GM21717 (cell line): ENCODE data around the gene GPR55.
A peak's percentile ranks its signal among the peaks of the same experiment; 100 is the strongest.
"Not testable (repeated sequence)": the region's sequence is repeated elsewhere in the genome, so short reads cannot be mapped to it uniquely, and the experiment has no call there.

Experiments used
- ATAC-seq: cut with Tn5 transposase; IDR thresholded peaks from one replicate; pipeline ENCODE4 v1.9.1; 2021; ENCODE audit warnings: mild to moderate bottlenecking, moderate library complexity; ENCODE audit not compliant: unreplicated experiment

GPR55 gene

GRCh38 chr2:230936243-230936642 lies 11.2 kb upstream of the GPR55 start:
- ATAC-seq, result not testable (repeated sequence)

GRCh38 chr2:230935130-230935430 lies 10.0 kb upstream of the GPR55 start:
- ATAC-seq, result no peak

GRCh38 chr2:230934231-230935129 lies 9.4 kb upstream of the GPR55 start:
- ATAC-seq, result no peak

- ATAC-seq, result no peak
Observed at GRCh38 chr2:230933521-230934180, 8.6 kb upstream of the GPR55 start.

GRCh38 chr2:230932556-230933511 lies 7.8 kb upstream of the GPR55 start:
- no peak for ATAC-seq

- ATAC-seq, result no peak
Observed at GRCh38 chr2:230931556-230932231, 6.7 kb upstream of the GPR55 start.

GRCh38 chr2:230930928-230931555 lies 6.0 kb upstream of the GPR55 start:
- no peak for ATAC-seq

- ATAC-seq, result no peak
Observed at GRCh38 chr2:230930149-230930780, 5.2 kb upstream of the GPR55 start.

GRCh38 chr2:230929381-230930148 lies 4.5 kb upstream of the GPR55 start:
- ATAC-seq, result no peak

GRCh38 chr2:230928701-230929380 lies 3.8 kb upstream of the GPR55 start:
- ATAC-seq, result no peak

- ATAC-seq, result no peak
Observed at GRCh38 chr2:230927711-230928341, 2.8 kb upstream of the GPR55 start.

GRCh38 chr2:230925879-230926765 lies 1.1 kb upstream of the GPR55 start:
- peak; percentile 48 for ATAC-seq

- peak; percentile 24 for ATAC-seq
Observed at GRCh38 chr2:230925443-230925878, 419 bp upstream of the GPR55 start.

- ATAC-seq, result no peak
Observed at GRCh38 chr2:230924092-230924469, 961 bp downstream of the GPR55 start.

GRCh38 chr2:230922951-230923717 lies 1.9 kb downstream of the GPR55 start:
- ATAC-seq, result no peak
